GM19463 (cell line): ENCODE data around the gene DENND2D.

Experiments
- ATAC-seq: cut with Tn5 transposase; IDR thresholded peaks from one replicate; pipeline ENCODE4 v1.9.1; 2021; ENCODE audit warnings: mild to moderate bottlenecking, moderate library complexity; ENCODE audit not compliant: unreplicated experiment

DENND2D gene, protein sequence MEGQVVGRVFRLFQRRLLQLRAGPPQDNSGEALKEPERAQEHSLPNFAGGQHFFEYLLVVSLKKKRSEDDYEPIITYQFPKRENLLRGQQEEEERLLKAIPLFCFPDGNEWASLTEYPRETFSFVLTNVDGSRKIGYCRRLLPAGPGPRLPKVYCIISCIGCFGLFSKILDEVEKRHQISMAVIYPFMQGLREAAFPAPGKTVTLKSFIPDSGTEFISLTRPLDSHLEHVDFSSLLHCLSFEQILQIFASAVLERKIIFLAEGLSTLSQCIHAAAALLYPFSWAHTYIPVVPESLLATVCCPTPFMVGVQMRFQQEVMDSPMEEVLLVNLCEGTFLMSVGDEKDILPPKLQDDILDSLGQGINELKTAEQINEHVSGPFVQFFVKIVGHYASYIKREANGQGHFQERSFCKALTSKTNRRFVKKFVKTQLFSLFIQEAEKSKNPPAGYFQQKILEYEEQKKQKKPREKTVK

DNA sequence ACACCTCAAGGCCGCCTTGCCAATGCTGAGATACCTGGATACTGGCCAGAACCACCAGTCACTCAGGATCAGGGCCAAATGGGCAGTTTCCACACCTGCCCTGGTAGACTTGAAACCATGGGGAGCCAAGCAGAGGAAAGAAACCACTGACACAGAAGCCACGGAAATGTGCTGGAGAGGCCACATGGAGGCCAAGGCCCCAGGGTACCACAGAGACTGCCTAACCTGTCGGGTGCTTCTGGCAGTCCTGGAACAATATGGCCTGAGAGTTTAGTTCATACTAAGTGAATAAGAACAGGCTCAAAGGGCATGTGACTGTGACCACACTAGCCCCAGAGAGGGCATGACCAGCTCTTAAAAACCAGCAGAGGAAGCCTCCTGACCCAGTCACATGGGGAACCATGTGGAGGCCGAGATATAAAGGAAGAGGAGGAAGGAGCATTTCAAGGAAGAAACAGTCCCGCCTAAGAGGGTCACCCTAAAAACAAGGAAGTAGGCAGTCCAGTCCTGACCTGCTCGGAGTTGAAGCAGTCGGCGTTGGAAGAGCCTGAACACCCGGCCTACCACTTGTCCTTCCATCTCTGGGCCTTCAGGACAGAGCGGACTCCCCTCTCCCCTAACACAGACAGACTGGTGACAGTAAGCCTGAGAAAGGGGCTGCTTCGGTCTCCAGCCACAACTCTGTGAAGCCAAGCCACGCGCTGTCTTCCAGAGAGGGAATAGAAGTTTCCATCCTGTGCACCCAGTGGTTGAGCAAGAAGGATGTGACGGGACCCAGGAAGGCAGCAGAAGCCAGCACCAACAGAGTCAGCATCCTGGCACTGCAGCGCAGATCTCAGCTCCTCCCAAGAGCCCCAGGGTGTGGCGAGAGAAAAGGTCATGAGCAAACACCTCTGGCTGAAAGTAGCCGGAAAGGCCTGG lies at the start of gene DENND2D:
Gene DENND2D (minus strand): TSS at position 766 of the 921 bp plus-strand sequence. CDS start 187 bp downstream, at position 579.
- ATAC-seq = no peak

DNA sequence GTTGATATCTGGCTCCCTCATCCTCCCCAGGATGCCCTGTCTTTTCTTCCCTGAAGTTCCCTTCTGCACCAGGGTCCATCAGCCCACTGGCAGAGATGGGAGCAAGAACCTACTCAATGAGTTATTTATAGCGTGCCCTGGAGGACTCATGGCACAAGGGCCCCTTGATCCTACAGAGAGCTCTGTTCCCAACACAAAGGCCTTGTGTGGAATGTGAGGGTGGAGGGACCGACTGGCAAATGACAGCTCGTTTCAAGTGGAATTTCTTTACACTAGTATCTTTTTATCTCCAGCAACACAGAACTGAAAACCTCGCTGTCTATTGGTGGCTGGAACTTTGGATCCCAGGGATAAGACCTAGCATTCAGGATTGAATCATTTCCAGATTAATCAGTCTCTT lies 49.5 kb upstream of the DENND2D start:
- no peak for ATAC-seq

DNA sequence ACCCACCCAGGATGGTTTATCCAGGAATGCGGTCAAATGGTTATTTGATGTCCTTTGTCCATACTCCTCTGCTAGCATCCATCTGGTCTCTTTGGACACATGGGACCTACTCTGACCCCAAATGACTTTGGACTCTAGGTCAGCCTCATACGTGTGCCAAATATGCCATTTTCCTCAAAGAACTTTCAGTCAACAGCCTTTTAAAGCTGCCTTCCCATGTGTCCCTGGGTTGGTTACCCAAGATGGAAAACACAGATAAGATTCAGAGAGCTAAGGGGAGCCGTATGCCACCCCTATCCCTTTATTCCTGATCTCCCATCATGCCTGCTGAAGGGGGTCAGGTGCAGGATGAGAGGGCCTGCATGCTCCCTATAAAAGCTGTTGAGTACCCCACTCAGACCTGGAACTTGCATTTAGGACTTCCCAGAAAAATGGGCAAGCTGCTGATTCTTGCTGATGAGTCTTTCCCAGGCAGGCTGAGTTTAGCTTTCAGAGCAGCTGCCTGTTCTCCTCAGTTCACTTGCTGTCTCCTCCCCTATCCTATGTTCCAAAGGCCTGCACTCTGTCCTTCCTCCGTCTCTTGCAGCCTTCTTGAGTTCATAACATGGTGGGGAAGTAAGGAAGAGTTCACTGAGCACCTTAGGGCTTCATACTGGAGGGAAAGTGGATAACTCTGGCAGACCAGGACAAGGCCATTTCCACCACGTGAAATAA lies 46.8 kb upstream of the DENND2D start:
- no peak for ATAC-seq

DNA sequence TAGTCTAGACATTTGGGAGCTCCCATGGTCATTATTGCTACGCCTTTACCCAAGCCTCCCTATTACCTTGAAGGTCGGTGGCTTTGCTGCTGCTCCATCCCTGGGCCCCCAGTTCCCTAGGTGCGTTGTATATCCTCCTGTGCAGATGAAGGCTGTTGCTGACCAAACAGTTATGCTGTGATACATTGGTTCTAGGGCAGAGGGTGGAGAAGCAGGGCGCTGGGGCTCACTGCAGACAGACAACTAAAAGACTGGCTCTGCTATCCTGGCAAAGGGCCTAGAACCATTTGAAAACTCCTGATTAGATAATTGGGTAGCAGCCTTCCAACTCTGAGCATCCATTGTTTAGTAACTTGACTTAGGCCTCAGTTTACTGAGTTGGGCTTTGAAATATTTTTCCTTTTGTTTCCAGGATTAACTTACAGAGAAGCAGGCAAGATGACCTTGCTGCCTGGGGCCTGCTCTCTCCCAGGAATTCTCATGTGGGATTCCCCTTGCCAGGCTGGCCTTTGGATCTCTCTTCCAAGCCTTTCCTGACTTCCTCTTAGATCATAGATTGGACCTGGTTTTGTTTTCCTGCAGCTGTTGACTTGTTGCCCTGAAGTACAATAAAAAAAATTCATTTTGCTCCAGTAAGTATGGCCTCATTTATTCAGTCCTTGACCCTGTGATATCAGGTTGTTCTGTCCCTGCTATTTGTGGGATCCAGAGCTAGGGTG lies 42.5 kb upstream of the DENND2D start:
- no peak for ATAC-seq

DNA sequence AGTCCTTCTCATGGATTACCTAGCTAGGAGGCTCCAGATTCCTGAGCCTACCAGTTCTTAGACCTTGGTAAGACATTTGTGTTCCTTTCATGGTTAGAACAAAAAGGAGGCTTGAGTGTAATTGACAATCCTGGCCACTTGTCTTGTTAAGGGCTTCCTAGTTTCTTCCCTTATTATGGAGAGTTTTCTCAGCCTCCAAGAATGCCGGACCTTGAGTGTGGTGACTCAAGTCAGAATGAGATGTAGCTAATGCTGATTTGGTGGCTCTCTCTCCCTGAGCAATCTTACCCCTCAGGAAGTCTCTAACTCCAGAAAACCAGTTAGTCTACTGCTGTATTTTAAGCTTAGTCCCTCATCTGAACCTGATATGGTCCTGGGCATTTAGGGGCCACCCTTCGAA lies 41.4 kb upstream of the DENND2D start:
- no peak for ATAC-seq

DNA sequence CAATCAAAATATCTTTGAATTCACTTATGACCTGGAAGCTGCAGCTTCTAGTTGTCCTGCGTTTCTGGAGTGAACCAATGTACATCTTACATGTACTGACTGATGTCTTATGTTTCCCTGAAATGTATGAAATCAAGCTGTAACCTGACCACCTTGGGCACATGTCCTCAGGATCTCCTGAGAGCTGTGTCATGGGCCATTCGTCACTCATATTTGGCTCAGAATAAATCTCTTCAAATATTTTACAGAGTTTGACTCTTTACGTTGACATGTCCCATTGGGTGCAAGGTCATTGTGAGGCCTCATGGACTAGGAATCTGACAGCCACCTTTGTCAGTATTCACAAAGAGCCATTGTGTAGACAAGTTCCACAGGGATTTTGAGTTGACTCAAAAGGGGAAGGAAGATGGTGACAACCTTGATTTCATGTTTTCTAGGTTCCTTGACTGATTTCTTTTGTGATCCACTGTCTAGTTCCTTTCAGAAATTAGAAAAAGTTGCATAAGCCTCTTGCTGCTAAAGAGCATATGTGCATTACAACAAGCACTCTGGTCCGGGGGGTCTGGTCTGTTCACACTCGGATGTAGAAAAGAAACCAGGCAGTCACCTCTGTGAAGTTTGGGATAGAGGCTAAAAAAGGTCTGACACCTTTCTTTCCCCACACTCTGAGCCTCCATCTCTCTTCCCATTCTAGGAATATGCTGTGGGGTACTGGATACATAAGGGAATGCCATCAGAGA lies 37.8 kb upstream of the DENND2D start:
- ATAC-seq = no peak

DNA sequence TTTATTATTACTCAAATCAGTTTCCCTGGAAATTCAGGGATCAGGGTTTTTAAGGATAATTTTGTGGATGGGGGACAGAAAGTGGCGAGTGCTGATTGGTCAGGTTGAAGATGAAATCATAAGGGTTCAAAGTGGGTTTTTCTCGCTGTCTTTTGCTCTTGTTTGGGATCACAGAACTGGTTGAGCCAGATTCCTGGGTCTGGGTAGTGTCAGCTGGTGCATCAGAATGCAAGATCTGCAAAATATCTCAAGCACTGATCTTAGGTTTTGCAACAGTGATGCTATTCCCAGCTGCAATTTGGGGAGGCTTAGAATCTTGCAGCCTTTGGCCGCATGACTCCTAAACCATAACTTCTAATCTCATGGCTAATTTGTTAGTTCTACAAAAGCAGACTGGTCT lies 36.4 kb upstream of the DENND2D start:
- ATAC-seq = no peak

DNA sequence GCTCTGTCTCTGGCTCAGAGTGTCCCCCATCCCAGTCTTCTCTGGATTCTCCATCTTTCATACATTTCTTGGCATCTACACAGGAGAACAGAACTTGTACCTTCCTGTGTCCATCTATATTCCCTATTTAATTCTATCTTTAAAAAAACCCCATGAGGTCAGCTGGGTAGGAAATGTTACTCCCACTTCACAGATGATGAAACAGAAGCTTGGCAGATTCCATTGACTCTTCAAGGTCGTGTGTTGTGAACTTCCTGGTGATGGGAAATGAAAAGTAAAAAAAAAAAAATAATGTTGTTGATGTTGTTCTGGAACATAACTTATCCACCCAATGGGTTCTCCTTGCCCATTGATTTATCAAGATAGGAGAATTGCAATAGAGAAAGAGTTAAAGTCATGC lies 35.9 kb upstream of the DENND2D start:
- ATAC-seq = no peak

DNA sequence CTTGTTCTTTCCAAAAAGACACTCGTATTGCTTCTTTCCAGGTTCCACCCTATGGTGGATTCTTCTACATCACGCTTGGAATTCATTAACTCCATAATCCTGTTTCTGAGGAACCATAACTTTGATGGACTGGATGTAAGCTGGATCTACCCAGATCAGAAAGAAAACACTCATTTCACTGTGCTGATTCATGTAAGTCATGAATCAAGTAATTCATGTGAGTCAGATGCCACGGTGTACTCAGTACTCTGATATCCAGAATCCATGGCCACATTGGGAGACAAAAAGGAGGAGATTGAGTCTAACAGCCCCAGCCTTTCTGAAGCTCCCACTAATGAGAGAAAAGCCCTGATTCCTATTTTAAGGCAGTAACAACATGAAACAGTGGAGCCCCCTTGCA lies 34.4 kb upstream of the DENND2D start:
- no peak for ATAC-seq

DNA sequence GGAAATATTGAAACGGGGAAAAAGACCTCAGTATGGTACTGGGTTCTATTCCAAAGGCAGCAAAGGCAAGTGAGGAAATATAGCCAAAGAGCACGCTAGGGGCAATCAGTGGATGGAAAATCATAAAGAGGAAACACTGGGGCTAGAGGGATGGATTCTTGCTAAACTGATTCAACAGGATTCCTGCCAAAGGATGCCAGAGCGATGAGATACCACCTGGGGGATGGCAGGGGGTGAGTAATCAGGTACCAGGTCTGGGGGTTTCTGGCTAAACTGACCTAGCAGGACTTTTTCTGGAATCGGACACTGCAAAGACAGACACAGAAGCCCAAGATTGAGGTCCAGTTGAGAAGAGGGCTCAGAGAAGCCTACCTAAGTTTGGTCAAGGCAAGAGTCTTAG lies 33.8 kb upstream of the DENND2D start:
- ATAC-seq = no peak

DNA sequence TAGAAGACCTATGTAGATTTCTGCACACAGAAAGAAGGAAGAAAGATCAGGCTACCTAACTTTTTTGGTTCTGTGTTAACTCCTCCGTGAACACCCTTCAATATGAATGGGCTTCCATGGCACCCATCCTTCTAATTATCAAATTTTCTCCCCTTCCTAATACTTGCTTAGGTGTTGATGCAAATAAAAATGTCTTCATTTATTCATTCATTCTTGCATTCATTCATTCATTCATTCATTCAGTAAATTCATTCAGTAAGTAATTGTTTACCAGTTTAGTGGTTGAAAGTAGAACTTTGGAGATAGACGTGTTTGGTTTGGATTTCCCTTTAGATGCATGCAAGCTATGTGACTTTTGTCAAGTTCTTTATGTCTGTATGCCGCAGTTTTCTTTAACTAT lies 31.7 kb upstream of the DENND2D start:
- ATAC-seq = no peak

DNA sequence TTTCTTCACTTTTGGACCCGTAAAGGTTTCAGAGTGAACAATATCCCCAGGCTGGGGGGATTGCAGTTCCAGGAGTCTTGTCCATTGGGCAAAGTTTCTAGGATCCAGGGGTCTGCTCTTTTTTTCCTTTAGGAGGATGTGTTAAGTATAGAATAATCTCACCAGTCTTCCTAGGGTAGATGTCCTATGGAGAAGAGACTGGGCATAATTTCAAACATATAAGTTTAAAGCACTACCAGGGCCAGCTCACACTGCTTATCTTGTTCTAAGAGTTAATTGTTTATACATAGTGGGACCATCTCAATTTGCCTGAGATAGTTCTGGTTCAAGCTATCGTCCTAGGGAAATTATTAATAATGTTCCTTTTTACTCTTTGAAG lies 28.3 kb upstream of the DENND2D start:
- ATAC-seq = no peak

DNA sequence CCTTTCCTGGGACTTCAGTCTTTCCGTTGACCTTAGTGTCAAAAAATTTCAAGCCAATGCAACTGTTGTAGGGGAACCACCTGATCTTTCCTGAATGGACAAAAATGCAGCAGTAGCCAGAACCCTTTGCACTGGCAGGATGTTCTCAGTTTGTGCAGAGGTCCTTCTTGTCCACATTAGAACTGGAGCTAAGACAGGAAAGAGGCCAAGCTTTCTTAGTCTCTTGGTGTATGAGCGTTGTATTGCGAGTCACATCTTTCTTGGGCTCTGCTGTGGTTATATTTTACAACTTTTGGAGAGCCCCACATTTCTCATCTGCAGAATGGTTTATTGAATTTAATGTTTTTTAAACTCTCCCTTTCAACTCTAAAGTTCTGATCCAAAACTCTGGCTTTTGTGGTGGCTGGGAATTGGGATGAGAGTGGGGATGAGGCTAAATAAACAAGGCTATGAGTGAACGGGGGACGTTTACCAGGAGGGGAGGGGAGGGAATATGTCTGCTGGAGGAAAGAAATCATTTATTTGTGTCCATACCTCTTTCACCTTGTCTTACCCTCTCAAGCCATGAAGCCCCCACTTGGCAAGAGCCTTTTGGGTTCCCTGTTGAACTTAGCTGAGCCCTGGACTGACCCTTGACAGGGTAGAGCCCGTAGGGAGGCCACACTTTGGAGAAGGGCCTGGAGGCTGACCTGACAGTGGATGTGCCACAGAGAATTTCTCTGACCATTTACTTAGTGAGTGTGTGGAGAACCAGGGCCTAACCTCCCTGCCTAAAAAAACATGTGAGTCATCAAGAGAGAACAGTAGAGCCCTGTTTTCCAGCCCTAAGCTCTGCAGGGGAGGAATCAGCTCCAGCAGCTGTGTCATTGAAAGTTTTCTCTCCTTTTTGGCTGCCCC lies 27.7 kb upstream of the DENND2D start:
- ATAC-seq = no peak

DNA sequence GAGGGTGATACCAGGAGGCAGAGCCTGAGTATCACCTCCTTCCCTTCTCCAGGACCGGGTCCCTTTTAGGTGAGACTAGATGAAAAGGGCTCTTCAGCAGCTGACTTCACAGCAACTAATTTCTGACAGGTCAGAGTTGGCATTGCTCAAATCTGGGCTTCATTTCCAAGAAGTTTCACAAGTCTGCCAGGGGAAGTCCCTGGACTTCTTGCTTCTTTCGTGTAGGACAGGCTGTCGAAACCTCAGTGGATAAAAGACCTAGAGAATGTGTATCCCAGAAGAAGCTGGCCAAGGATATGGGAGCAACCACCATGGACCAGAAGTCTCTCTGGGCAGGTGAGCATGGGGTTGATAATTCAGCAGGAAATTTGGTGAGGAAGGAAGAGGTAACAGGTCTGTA lies 27.0 kb upstream of the DENND2D start, which contains the start of gene CHI3L2:
Gene CHI3L2 (plus strand): TSS at position 280 of the 400 bp plus-strand sequence. CDS start 17 bp downstream, at position 297.
- no peak for ATAC-seq

DNA sequence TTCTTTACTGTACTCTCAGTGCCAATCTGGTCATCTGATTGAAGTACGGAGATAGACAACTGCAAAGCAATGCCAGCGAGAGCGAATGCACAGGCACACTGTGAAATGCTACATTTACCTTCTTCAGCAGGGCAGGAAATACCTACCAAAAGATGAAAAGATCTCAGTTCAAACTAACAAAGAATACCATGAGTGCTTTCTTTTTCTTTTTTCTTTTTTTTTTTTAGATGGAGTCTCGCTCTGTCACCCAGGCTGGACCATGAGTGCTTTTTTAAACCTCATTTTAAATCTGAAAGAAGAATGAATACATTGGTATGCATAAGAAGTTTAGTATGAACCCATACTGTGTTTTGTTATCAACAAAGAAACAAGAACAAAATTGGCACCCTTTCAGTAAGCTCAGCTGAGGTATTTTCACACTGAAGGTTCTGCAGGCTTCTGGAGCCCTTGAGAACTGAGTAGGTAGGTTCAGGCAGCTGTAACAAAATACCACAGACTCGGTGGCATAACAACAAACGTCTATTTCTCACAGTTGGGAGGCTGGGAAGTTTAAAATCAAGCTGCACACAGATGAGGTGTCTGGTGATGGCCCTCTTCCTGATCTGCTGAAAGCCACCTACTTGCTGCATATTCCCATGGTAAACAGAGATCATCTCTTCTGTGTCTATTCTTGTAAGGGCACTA lies 25.4 kb upstream of the DENND2D start:
- ATAC-seq = no peak

DNA sequence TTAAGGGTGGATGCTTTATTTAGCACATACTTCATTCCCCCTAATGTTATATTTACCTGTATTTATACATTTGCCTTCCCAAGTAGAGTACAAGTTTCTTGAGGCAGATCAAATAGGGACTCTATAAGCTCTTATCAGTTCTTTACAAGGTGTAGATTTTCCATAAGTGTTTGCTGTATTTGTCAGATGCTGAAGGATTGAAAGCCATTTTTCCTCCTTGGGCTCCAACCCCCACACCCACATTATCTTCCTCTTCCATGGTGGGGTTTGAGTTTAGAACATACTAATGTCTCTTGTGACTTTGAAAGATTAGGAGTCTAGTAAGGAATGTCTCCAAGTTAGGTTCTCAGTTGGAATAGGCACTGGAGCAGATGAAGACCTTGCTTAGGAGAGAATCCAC lies 24.6 kb upstream of the DENND2D start:
- ATAC-seq = no peak

DNA sequence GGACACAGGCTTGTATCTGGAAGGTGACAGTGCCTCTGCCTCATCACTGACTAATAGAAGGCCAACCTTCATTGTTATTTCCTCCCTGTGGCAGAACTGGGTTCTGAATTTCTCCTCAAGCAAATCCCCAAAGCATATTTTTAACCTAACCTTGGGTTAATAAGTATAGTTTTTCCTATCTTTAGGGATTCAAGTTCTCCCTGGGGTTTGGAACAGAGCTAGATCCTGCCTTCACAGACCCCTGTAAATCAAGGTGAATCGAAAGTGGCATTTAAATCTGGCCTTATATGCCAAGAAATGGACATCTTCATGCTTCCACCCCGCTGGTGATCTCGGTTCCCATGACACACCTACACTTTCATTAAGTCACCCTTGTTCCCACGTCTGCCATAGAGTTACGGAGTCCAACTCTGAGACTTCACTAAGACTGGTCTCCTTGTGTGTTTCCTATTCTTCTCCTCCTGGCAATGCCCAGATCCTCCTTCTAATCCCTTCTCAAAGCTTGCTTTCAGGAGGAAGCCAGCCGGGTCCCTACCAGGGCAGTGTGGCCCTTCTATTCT lies 22.8 kb upstream of the DENND2D start:
- ATAC-seq = no peak
